B cell (primary cell): ENCODE measurements around the gene LRRN3.

ENCODE experiments used
- CTCF ChIP-seq: fragments of 200-600 bp; IDR thresholded peaks from one replicate; pipeline ENCODE4 v1.8.0; 2022; ENCODE audit warnings: antibody characterized with exemption, mild to moderate bottlenecking
- EZH2 ChIP-seq: IDR thresholded peaks from 2 replicates; pipeline ENCODE4 v1.6.1; 2012; ENCODE audit warnings: borderline replicate concordance, low read depth, mild to moderate bottlenecking, moderate library complexity, low read length; ENCODE audit not compliant: insufficient read depth, poor library complexity, severe bottlenecking

GRCh38 chr7:111129435-111129834, 38.5 kb downstream of the LRRN3 start:
- TF ChIP-seq CTCF (no peak), EZH2 (no peak)
